ENCODE measurements around the gene CADPS. TPM values are rescaled to one million over a fixed set of nuclear protein-coding genes. Genes with fewer than 3 reads are reported as not detected.

Gene CADPS
- polyA plus RNA-seq, 1 of the 3 experiments (the other 2 are of a cell fraction), result 5.8 TPM

DNA sequence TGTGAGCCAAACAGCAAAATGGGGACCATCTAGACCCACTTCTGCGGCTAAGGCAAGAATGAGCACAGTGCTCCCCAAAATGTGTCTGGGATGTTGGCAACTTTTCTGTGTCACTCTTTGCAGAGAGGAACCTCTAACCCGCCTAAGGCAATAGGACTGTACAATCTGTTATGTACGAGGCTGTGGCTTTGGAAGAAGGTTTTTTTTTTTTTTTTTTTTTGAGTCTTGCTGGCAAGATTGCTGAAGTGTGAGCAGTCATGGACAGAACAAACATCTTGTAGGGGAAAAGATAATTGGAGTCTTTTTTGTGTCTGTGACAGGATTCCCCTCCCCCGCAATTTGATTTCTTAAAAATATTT is 509.1 kb downstream of the CADPS start:
- no peak overlapping the region for H2AFZ ChIP-seq (ENCODE audit: low read depth)
- H3K27me3 ChIP-seq (ENCODE audit: insufficient read depth), result peaks cover 45% of the 10 kb centered on the region
- H3K79me2 ChIP-seq (ENCODE audit: insufficient read depth), result no peaks in the 10 kb centered on the region
- no peak for TF ChIP-seq GATA2 (CRISPR knock-in tag; IDR thresholded peaks at IDR 0.05)
- no peak for TF ChIP-seq JUND (IDR thresholded peaks at IDR 0.05)
- TF ChIP-seq, protein P1, sequence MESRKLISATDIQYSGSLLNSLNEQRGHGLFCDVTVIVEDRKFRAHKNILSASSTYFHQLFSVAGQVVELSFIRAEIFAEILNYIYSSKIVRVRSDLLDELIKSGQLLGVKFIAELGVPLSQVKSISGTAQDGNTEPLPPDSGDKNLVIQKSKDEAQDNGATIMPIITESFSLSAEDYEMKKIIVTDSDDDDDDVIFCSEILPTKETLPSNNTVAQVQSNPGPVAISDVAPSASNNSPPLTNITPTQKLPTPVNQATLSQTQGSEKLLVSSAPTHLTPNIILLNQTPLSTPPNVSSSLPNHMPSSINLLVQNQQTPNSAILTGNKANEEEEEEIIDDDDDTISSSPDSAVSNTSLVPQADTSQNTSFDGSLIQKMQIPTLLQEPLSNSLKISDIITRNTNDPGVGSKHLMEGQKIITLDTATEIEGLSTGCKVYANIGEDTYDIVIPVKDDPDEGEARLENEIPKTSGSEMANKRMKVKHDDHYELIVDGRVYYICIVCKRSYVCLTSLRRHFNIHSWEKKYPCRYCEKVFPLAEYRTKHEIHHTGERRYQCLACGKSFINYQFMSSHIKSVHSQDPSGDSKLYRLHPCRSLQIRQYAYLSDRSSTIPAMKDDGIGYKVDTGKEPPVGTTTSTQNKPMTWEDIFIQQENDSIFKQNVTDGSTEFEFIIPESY (IDR thresholded peaks at IDR 0.05; ENCODE audit: borderline replicate concordance, low read depth), result no peak
- no peak for TF ChIP-seq FOSL2 (IDR thresholded peaks at IDR 0.05; ENCODE audit: borderline replicate concordance, low read depth)
- TF ChIP-seq, protein P2, sequence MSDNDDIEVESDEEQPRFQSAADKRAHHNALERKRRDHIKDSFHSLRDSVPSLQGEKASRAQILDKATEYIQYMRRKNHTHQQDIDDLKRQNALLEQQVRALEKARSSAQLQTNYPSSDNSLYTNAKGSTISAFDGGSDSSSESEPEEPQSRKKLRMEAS (IDR thresholded peaks at IDR 0.05; ENCODE audit: low read depth), result no peak
- TF ChIP-seq EZH2phosphoT487 (IDR thresholded peaks at IDR 0.05; ENCODE audit: borderline replicate concordance, low read depth), result no peak
- TF ChIP-seq POLR2AphosphoS5 (IDR thresholded peaks at IDR 0.05; ENCODE audit: low read depth, low read length), result no peak
- no peak for TF ChIP-seq FOXJ3 (CRISPR knock-in tag; IDR thresholded peaks at IDR 0.05)
- TF ChIP-seq RFX5 (IDR thresholded peaks at IDR 0.05; ENCODE audit: low read length), result no peak
- TF ChIP-seq NRF1 (IDR thresholded peaks at IDR 0.05; ENCODE audit: low read depth, low read length), result no peak
- no peak for TF ChIP-seq EP300 (IDR thresholded peaks at IDR 0.05; ENCODE audit: borderline replicate concordance in 1 of 2, low read depth in 1 of 2, low read length in 1 of 2)
- TF ChIP-seq, protein P3, sequence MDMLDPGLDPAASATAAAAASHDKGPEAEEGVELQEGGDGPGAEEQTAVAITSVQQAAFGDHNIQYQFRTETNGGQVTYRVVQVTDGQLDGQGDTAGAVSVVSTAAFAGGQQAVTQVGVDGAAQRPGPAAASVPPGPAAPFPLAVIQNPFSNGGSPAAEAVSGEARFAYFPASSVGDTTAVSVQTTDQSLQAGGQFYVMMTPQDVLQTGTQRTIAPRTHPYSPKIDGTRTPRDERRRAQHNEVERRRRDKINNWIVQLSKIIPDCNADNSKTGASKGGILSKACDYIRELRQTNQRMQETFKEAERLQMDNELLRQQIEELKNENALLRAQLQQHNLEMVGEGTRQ (IDR thresholded peaks at IDR 0.05; ENCODE audit: borderline replicate concordance, low read depth, low read length), result no peak
- TF ChIP-seq, protein P4, sequence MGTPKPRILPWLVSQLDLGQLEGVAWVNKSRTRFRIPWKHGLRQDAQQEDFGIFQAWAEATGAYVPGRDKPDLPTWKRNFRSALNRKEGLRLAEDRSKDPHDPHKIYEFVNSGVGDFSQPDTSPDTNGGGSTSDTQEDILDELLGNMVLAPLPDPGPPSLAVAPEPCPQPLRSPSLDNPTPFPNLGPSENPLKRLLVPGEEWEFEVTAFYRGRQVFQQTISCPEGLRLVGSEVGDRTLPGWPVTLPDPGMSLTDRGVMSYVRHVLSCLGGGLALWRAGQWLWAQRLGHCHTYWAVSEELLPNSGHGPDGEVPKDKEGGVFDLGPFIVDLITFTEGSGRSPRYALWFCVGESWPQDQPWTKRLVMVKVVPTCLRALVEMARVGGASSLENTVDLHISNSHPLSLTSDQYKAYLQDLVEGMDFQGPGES (IDR thresholded peaks at IDR 0.05; ENCODE audit: low read depth, low read length), result no peak
- no peak for TF ChIP-seq NFIC (IDR thresholded peaks at IDR 0.05; ENCODE audit: borderline replicate concordance)
- CTCF ChIA-PET, result no interaction called here
- H3K9ac ChIP-seq, result no peak overlapping the region
- DNase-seq, result no peak
- H4K20me1 ChIP-seq (ENCODE audit: insufficient read depth), result no peaks in the 10 kb centered on the region
- H3F3A ChIP-seq (replicated peaks; ENCODE audit: insufficient read depth), result no peaks in the 10 kb centered on the region
- no peak overlapping the region for H3K27ac ChIP-seq (ENCODE audit: low read depth in 2 of 2, low read length in 1 of 2)
- H3K9me3 ChIP-seq, result no peaks in the 10 kb centered on the region
- no peaks in the 10 kb centered on the region for H3K36me3 ChIP-seq (replicated peaks in 1 of 2; ENCODE audit: control insufficient read depth in 1 of 2, insufficient read depth in 2 of 2, low read length in 1 of 2)
- no peaks in the 10 kb centered on the region for H3K9me2 ChIP-seq
- peaks cover 0 to 5% of the 10 kb centered on the region in 2 experiments; a peak in 1 of 4 replicates for H3K4me1 ChIP-seq (ENCODE audit: control insufficient read depth in 1 of 2, insufficient read depth in 2 of 2, low read depth in 1 of 2, low read length in 1 of 2)
- WGBS (ENCODE audit: low lambda C conversion rate), result 85% methylated on average over 4 of the region's 4 CpGs
- no peak overlapping the region for H3K4me3 ChIP-seq (ENCODE audit: low read depth in 2 of 2, low read length in 1 of 2)
- no peak overlapping the region for H3K4me2 ChIP-seq
- POLR2A ChIA-PET, result no interaction called here

All from SK-N-SH (cell line).